ENCODE data around the gene FBXL17.

FBXL17 gene

GRCh38 chr5:107971846-107972245 is 410.1 kb downstream of the FBXL17 start:
- no peak for TF ChIP-seq EZH2phosphoT487 (IDR thresholded peaks at IDR 0.05; ENCODE audit: borderline replicate concordance)
- TF ChIP-seq CTCF (conservative IDR thresholded peaks at IDR 0.05; ENCODE audit: low read length), result no peak
- H3K79me2 ChIP-seq (ENCODE audit: insufficient read depth, low read length), result no peaks in the 10 kb centered on the region
- no peaks in the 10 kb centered on the region for H3F3A ChIP-seq (ENCODE audit: low read depth)
- H3K36me3 ChIP-seq (ENCODE audit: insufficient read depth, low read length), result no peaks in the 10 kb centered on the region
- no peak overlapping the region for H3K4me3 ChIP-seq (ENCODE audit: low read length, poor library complexity, severe bottlenecking)
- no peaks in the 10 kb centered on the region for H3K27me3 ChIP-seq (ENCODE audit: insufficient read depth, low read length, poor library complexity, severe bottlenecking)
- no peak overlapping the region for H2AFZ ChIP-seq (ENCODE audit: low read length)
- H3K4me2 ChIP-seq (ENCODE audit: low read depth, low read length, poor library complexity, severe bottlenecking), result no peak overlapping the region
- no peaks in the 10 kb centered on the region for H3K4me1 ChIP-seq (ENCODE audit: insufficient read depth, low read length, poor library complexity, severe bottlenecking)
- H3K9me3 ChIP-seq (ENCODE audit: insufficient read depth, low read depth, low read length), result no peaks in the 10 kb centered on the region
- no peaks in the 10 kb centered on the region for H4K20me1 ChIP-seq (ENCODE audit: insufficient read depth, low read length, poor library complexity, severe bottlenecking)
- no peaks in the 10 kb centered on the region for H3K9me2 ChIP-seq (replicated peaks; ENCODE audit: low read depth, low read length)
- no peak overlapping the region for H3K9ac ChIP-seq (ENCODE audit: low read depth, low read length, poor library complexity, severe bottlenecking)

GRCh38 chr5:107969847-107970246 is 412.1 kb downstream of the FBXL17 start:
- no peaks in the 10 kb centered on the region for H3K27me3 ChIP-seq (ENCODE audit: insufficient read depth, low read length, poor library complexity, severe bottlenecking)
- H3K36me3 ChIP-seq (ENCODE audit: insufficient read depth, low read length), result no peaks in the 10 kb centered on the region
- no peaks in the 10 kb centered on the region for H3K9me2 ChIP-seq (replicated peaks; ENCODE audit: low read depth, low read length)
- H3K4me1 ChIP-seq (ENCODE audit: insufficient read depth, low read length, poor library complexity, severe bottlenecking), result no peaks in the 10 kb centered on the region
- H3F3A ChIP-seq (ENCODE audit: low read depth), result no peaks in the 10 kb centered on the region
- H3K79me2 ChIP-seq (ENCODE audit: insufficient read depth, low read length), result no peaks in the 10 kb centered on the region
- H3K9ac ChIP-seq (ENCODE audit: low read depth, low read length, poor library complexity, severe bottlenecking), result no peak overlapping the region
- TF ChIP-seq CTCF (conservative IDR thresholded peaks at IDR 0.05; ENCODE audit: low read length), result no peak
- no peak for TF ChIP-seq EZH2phosphoT487 (IDR thresholded peaks at IDR 0.05; ENCODE audit: borderline replicate concordance)
- no peaks in the 10 kb centered on the region for H3K9me3 ChIP-seq (ENCODE audit: insufficient read depth, low read depth, low read length)
- H3K4me2 ChIP-seq (ENCODE audit: low read depth, low read length, poor library complexity, severe bottlenecking), result no peak overlapping the region
- no peaks in the 10 kb centered on the region for H4K20me1 ChIP-seq (ENCODE audit: insufficient read depth, low read length, poor library complexity, severe bottlenecking)
- no peak overlapping the region for H2AFZ ChIP-seq (ENCODE audit: low read length)
- H3K4me3 ChIP-seq (ENCODE audit: low read length, poor library complexity, severe bottlenecking), result no peak overlapping the region

GRCh38 chr5:107968998-107969397 is 412.9 kb downstream of the FBXL17 start:
- Histone ChIP-seq H3K4me2 (ENCODE audit: low read depth, low read length, poor library complexity, severe bottlenecking) (no peak overlapping the region), H4K20me1 (ENCODE audit: insufficient read depth, low read length, poor library complexity, severe bottlenecking) (no peaks in the 10 kb centered on the region), H3F3A (ENCODE audit: low read depth) (no peaks in the 10 kb centered on the region), H3K4me1 (ENCODE audit: insufficient read depth, low read length, poor library complexity, severe bottlenecking) (no peaks in the 10 kb centered on the region), H3K4me3 (ENCODE audit: low read length, poor library complexity, severe bottlenecking) (no peak overlapping the region), H3K9ac (ENCODE audit: low read depth, low read length, poor library complexity, severe bottlenecking) (no peak overlapping the region), H2AFZ (ENCODE audit: low read length) (no peak overlapping the region), H3K79me2 (ENCODE audit: insufficient read depth, low read length) (no peaks in the 10 kb centered on the region), H3K36me3 (ENCODE audit: insufficient read depth, low read length) (no peaks in the 10 kb centered on the region), H3K27me3 (ENCODE audit: insufficient read depth, low read length, poor library complexity, severe bottlenecking) (no peaks in the 10 kb centered on the region), H3K9me3 (ENCODE audit: insufficient read depth, low read depth, low read length) (no peaks in the 10 kb centered on the region), H3K9me2 (replicated peaks; ENCODE audit: low read depth, low read length) (no peaks in the 10 kb centered on the region)
- TF ChIP-seq CTCF (conservative IDR thresholded peaks at IDR 0.05; ENCODE audit: low read length) (no peak), EZH2phosphoT487 (IDR thresholded peaks at IDR 0.05; ENCODE audit: borderline replicate concordance) (no peak)
